Activated CD8-positive, alpha-beta T cell treated with anti-CD3 and anti-CD28 coated beads for 36 hours (primary cell): ENCODE data around the gene VPS18. TPM values are rescaled to one million over a fixed set of nuclear protein-coding genes. Genes with fewer than 3 reads are reported as not detected.

Experiments
- ATAC-seq: fragments of 200-7000 bp; cut with Tn5 transposase; one replicate; pipeline ENCODE4 v1.10.0; 2021; ENCODE audit warnings: mild to moderate bottlenecking, moderate library complexity
- CTCF ChIA-PET: fragments of 350-600 bp; sonication (Branson Sonifier 250); formaldehyde crosslinking; loops from one replicate; lab custom pipeline; 2021; ENCODE audit warnings: antibody characterized with exemption; lab: Charles Lee
- POLR2A ChIA-PET: fragments of 350-600 bp; sonication (Branson Sonifier 250); formaldehyde crosslinking; loops from one replicate; lab custom pipeline; 2021; ENCODE audit warnings: antibody characterized with exemption; lab: Charles Lee
- DNase-seq: peaks from one replicate; pipeline ENCODE4 v3.0.0-alpha.2; 2020
- H3K27ac Mint-ChIP-seq: one replicate; pipeline ENCODE4 v1.8.0; 2021; ENCODE audit warnings: mild to moderate bottlenecking, mixed read lengths
- H3K27me3 Mint-ChIP-seq: one replicate; pipeline ENCODE4 v1.8.0; 2021; ENCODE audit warnings: mixed read lengths
- H3K36me3 Mint-ChIP-seq: one replicate; pipeline ENCODE4 v1.8.0; 2021; ENCODE audit warnings: low read depth, mixed read lengths
- H3K4me1 Mint-ChIP-seq: one replicate; pipeline ENCODE4 v1.8.0; 2021; ENCODE audit warnings: low read depth, mixed read lengths
- H3K4me3 Mint-ChIP-seq: one replicate; pipeline ENCODE4 v1.8.0; 2021; ENCODE audit warnings: mild to moderate bottlenecking, moderate library complexity, mixed read lengths
- H3K9me3 Mint-ChIP-seq: one replicate; pipeline ENCODE4 v1.8.0; 2021; ENCODE audit warnings: mixed read lengths
- CTCF ChIP-seq: fragments of 200-600 bp; IDR thresholded peaks from one replicate; pipeline ENCODE4 v1.8.0; 2022; ENCODE audit warnings: antibody characterized with exemption, mild to moderate bottlenecking
- intact Hi-C: fragments of 100-400 bp; cut with micrococcal nuclease; formaldehyde crosslinking; loops from one replicate; pipeline ENCODE4 v1.10.0; 2022
- total RNA-seq, 2 experiments: library from RNA; stranded (reverse); gene quantifications; one replicate each; pipeline ENCODE4 v1.2.3, GENCODE V29; 2021

Gene VPS18
- total RNA-seq, 2 experiments from 2014 or later = 6.1 TPM

DNA sequence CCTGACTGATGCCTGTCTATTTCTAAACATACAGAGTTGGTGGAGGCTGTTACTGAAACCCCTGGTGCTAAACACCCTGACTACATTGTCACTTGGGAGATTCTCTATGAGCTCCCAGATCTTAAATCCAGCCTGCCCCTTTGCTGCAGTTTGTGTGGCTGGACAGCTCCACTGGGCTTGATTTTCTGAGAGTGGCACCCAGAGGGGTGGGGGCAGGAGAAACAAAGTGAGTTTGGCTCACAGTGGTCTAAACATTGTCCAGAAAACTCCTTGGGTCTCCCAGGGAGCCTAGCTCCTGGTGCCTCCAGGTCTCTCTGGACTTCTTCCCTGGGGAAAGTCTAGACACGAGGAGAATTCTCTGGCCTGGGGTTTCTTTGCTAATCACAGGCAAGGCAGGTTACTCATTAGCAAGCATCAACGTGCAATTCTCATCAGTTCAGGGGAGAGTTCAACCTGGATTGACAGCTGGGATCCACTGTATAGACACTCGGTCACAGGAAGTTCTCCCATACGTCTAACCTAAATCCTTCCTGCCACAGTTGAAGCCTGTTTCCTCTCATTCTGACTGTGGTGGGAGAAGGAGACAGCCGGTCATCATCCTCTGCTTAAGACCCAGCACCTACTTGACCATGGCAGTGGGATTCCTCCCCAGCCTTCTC is 27.8 kb downstream of the VPS18 start:
- no peak overlapping the region for H3K27ac Mint-ChIP-seq
- POLR2A ChIA-PET = interaction anchor here (1.2 kb wide), 1 partner anchor 19 kb away, joined by 5 read pairs; no protein-coding TSS in a partner anchor
- intact Hi-C loops = no loop called here

DNA sequence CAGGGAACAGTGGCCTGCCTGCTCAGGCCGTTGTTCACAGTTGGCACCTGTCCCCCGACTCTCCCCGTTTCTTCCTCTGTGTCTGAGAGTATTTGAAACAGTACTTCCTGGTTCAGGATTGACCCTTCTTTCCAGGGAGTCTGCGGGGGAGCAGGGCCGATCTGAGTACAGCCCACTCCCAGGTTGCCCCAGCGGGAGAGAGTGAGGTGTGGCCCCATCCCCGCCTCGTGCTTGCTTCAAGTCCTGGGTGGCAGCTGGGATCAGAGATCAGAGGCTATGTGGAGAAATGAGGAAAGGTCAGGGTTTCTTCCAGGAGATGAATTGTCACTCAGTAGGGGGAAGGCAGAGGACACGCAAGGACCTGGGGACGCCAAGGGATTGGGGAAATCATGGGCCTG is 28.4 kb downstream of the VPS18 start:
- Mint-ChIP-seq H3K4me1 (peaks cover 17% of the 10 kb centered on the region), H3K27me3 (peaks cover 26% of the 10 kb centered on the region), H3K36me3 (no peaks in the 10 kb centered on the region), H3K27ac (no peak overlapping the region), H3K4me3 (no peak overlapping the region), H3K9me3 (no peaks in the 10 kb centered on the region)
- DNase-seq (no peak), ATAC-seq (no peak)
- ChIA-PET POLR2A (interaction anchor here (1.2 kb wide), 1 partner anchor 20 kb away, joined by 3 read pairs; no protein-coding TSS in a partner anchor), CTCF (interaction anchor here (1.1 to 10.1 kb wide), 3 partner anchors 17 to 100 kb away, joined by 4 to 133 read pairs (median 5); no protein-coding TSS in a partner anchor)
- TF ChIP-seq CTCF = no peak
- intact Hi-C loops = no loop called here

More for the DNA sequence above, 27.8 kb downstream of the VPS18 start:
- H3K36me3 Mint-ChIP-seq = no peaks in the 10 kb centered on the region
- no peak for ATAC-seq
- H3K27me3 Mint-ChIP-seq = peaks cover 23% of the 10 kb centered on the region
- TF ChIP-seq CTCF = no peak
- CTCF ChIA-PET = interaction anchor here (1.5 to 10.1 kb wide), 3 partner anchors 16 to 64 kb away, joined by 4 to 133 read pairs (median 5); no protein-coding TSS in a partner anchor
- DNase-seq = no peak
- no peak overlapping the region for H3K4me3 Mint-ChIP-seq
- peaks cover 14% of the 10 kb centered on the region for H3K4me1 Mint-ChIP-seq
- H3K9me3 Mint-ChIP-seq = no peaks in the 10 kb centered on the region

DNA sequence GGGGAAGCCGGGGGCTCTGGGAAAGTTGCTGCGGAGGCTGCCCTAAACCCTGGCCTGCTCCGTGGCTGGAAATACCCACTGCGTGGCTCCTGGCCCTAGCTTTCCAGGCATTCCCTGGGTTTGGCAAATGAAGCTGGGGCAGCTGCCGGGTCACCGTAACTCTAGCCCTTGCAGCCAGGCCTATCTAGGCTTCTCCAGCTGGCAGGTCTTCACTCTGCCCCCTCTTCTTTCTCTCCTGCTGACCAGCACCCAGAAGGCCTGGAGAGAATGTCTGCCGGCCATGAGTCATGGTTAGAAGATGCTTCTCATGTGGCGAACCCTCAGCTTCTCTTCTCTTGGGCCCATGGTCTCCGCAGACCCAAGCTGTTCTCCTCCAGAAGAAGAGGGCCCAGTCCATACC is 29.3 kb downstream of the VPS18 start:
- DNase-seq (no peak), ATAC-seq (no peak)
- TF ChIP-seq CTCF = no peak
- CTCF ChIA-PET = interaction anchor here (0.5 to 10.1 kb wide), 7 partner anchors 12 to 99 kb away, joined by 3 to 133 read pairs (median 5); no protein-coding TSS in a partner anchor
- Mint-ChIP-seq H3K9me3 (no peaks in the 10 kb centered on the region), H3K36me3 (no peaks in the 10 kb centered on the region), H3K27me3 (peaks cover 31% of the 10 kb centered on the region), H3K27ac (no peak overlapping the region), H3K4me1 (peaks cover 23% of the 10 kb centered on the region), H3K4me3 (no peak overlapping the region)
- POLR2A ChIA-PET = interaction anchor here (1.0 to 1.8 kb wide), 3 partner anchors 16 to 21 kb away, joined by 3 to 6 read pairs (median 3); no protein-coding TSS in a partner anchor
- intact Hi-C loops = no loop called here

DNA sequence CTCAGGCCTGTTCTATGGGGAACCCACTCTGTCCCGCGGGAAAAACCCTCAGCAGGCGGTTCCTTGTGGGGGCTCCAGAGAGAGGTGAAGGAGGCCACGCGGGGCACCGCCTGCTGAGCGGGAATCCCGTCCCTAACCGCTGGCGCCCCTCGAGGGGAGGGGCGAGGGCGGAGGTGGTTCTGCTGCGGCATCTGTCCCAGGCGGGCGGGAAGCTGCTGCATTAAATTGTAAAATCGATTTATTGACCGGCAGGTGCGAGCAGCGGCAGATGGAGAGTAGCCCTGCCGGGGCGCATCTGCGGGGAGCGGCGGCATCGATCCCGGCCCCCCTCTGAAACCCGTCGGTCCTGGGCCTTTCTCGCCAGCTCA is 31.2 kb downstream of the VPS18 start:
- ChIA-PET CTCF (interaction anchor here (1.3 to 10.1 kb wide), 3 partner anchors 16 to 27 kb away, joined by 3 to 133 read pairs (median 7); partner anchors contain the start of gene CHAC1), POLR2A (interaction anchor here (0.6 to 6.6 kb wide), 5 partner anchors 16 to 191 kb away, joined by 3 to 43 read pairs (median 3); no protein-coding TSS in a partner anchor)
- Mint-ChIP-seq H3K4me1 (peaks cover 37% of the 10 kb centered on the region), H3K36me3 (no peaks in the 10 kb centered on the region), H3K27ac (no peak overlapping the region), H3K4me3 (no peak overlapping the region), H3K27me3 (peaks cover 46% of the 10 kb centered on the region), H3K9me3 (no peaks in the 10 kb centered on the region)
- intact Hi-C loops = no loop called here
- TF ChIP-seq CTCF = no peak
- DNase-seq (no peak), ATAC-seq (no peak)
